HFF-Myc (cell line): ENCODE data around the gene FOXL2NB.
"Not testable (repeated sequence)": the region's sequence is repeated elsewhere in the genome, so short reads cannot be mapped to it uniquely, and the experiment has no call there.

ENCODE experiments used
- DNase-seq: peaks from one replicate; pipeline ENCODE4 v3.0.0-alpha.2; 2011; ENCODE audit warnings: low read depth; ENCODE audit errors: extremely low read depth
- H3K4me3 ChIP-seq: replicated peaks from 2 replicates; pipeline ENCODE4 v1.5.1; 2011; ENCODE audit warnings: low read depth, mild to moderate bottlenecking, control low read depth, low read length
- CTCF ChIP-seq: IDR thresholded peaks from 2 replicates; pipeline ENCODE4 v1.5.1; 2012; ENCODE audit warnings: mild to moderate bottlenecking, low read depth, low read length, control low read depth; ENCODE audit errors: missing control alignments

Gene FOXL2NB

GRCh38 chr3:138915503-138916498 is 31.2 kb upstream of the FOXL2NB start:
- peak overlapping the region; percentile 71 for H3K4me3 ChIP-seq
- peak; percentile 52 for DNase-seq
- peak; percentile 86 for TF ChIP-seq CTCF

GRCh38 chr3:138916824-138917223 is 30.2 kb upstream of the FOXL2NB start:
- DNase-seq, result no peak
- H3K4me3 ChIP-seq, result no peak overlapping the region
- TF ChIP-seq CTCF, result no peak

DNA sequence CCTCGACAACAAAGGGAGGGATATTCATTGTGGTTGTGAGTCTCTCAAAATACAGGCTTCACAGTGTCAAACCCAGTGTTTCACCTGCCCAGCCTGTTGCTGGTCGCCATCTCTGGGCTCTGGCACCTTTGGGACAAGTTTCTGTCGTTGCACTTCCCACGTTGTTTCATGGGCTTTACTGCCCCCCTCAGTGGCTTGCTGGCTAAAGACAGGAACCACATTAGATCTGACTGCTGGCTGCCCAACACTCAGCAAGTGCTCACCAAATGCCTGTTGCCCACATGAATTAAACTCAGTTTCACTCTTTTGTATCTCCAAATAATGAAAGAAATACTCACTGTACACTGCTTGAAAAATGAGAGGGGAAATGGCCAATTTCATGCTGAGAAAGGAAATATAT is 27.7 kb upstream of the FOXL2NB start:
- no peak for DNase-seq
- TF ChIP-seq CTCF, result no peak
- no peak overlapping the region for H3K4me3 ChIP-seq

- DNase-seq, result peak; percentile 75
- no peak for TF ChIP-seq CTCF
- H3K4me3 ChIP-seq, result no peak overlapping the region
Observed at GRCh38 chr3:138921316-138922292, 25.4 kb upstream of the FOXL2NB start.

DNA sequence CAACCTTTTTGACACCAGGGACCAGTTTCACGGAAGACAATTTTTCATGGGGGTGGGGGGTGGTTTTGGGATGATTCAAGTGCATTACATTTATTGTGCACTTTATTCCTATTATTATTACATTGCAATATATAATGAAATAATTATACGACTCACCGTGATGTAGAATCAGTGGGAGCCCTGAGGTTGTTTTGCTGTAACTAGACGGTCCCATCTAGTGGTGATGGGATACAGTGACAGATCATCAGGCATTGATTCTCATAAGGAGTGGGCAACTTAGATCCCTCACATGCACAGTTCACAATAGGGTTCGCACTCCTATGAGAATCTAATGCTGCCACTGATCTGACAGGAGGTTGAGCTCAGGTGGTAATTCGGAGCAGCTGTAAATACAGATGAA is 24.6 kb upstream of the FOXL2NB start:
- H3K4me3 ChIP-seq, DNase-seq: not testable (repeated sequence)

DNA sequence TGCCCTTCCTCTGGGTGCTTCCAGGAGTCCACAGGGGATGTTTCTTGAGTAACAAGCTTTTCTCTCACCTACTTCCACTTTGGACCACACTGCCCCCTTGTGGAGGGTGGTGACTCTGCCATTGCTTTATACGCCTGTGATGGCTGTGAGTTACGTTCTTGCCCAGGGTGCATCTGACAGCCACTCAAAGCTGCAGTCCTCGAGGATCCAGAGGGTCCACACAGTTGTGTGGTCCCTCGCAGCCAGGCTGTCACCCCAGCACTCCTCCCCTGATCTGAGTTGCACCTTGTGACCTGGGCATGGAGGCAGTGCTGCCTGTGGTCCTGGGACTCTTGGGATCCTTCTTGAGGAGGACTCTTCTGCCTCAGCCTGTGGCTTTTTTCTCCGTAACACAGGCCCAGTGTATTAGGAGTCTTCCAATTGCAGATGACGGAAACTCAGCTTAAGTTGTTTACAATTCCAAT is 23.5 kb upstream of the FOXL2NB start:
- H3K4me3 ChIP-seq, result no peak overlapping the region
- peak; percentile 76 for DNase-seq
- peak; percentile 91 for TF ChIP-seq CTCF
